ENCODE results near the gene CAMKK2.

CAMKK2 gene

DNA sequence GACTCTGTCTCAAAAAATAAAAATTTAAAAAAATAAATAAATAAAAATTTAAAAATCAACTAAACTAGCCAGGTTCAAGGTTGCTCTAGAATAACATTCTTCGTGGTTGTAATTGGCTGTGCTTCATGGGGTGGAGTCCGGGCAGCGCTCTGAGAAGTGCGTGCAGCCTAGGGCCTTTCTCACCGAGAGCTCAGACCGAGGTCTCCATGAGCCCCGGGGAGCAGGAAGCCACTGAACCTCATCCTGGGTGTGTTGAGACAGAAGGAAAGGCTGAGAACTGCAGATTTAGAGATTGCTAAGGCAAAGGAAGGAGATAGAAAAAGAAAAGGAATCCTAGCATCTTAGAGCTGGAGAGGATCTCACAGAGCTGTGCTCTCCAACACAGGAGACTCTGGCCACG lies 71.9 kb downstream of the CAMKK2 start:
- H3K27ac ChIP-seq, result no peak overlapping the region
- TF ChIP-seq, protein P1, sequence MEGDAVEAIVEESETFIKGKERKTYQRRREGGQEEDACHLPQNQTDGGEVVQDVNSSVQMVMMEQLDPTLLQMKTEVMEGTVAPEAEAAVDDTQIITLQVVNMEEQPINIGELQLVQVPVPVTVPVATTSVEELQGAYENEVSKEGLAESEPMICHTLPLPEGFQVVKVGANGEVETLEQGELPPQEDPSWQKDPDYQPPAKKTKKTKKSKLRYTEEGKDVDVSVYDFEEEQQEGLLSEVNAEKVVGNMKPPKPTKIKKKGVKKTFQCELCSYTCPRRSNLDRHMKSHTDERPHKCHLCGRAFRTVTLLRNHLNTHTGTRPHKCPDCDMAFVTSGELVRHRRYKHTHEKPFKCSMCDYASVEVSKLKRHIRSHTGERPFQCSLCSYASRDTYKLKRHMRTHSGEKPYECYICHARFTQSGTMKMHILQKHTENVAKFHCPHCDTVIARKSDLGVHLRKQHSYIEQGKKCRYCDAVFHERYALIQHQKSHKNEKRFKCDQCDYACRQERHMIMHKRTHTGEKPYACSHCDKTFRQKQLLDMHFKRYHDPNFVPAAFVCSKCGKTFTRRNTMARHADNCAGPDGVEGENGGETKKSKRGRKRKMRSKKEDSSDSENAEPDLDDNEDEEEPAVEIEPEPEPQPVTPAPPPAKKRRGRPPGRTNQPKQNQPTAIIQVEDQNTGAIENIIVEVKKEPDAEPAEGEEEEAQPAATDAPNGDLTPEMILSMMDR (IDR thresholded peaks at IDR 0.05; ENCODE audit: low read depth, low read length, missing control alignments), result no peak
- in situ Hi-C loops (cut with HindIII; ENCODE audit: low pct_ligation_motif_present, low sequenced_read_pairs), result no loop called here
- no peak for DNase-seq
- H3K4me3 ChIP-seq (ENCODE audit: low read depth, low read length), result no peak overlapping the region
- H3K36me3 ChIP-seq (replicated peaks), result no peaks in the 10 kb centered on the region
- no peaks in the 10 kb centered on the region for H3K27me3 ChIP-seq (replicated peaks)

DNA sequence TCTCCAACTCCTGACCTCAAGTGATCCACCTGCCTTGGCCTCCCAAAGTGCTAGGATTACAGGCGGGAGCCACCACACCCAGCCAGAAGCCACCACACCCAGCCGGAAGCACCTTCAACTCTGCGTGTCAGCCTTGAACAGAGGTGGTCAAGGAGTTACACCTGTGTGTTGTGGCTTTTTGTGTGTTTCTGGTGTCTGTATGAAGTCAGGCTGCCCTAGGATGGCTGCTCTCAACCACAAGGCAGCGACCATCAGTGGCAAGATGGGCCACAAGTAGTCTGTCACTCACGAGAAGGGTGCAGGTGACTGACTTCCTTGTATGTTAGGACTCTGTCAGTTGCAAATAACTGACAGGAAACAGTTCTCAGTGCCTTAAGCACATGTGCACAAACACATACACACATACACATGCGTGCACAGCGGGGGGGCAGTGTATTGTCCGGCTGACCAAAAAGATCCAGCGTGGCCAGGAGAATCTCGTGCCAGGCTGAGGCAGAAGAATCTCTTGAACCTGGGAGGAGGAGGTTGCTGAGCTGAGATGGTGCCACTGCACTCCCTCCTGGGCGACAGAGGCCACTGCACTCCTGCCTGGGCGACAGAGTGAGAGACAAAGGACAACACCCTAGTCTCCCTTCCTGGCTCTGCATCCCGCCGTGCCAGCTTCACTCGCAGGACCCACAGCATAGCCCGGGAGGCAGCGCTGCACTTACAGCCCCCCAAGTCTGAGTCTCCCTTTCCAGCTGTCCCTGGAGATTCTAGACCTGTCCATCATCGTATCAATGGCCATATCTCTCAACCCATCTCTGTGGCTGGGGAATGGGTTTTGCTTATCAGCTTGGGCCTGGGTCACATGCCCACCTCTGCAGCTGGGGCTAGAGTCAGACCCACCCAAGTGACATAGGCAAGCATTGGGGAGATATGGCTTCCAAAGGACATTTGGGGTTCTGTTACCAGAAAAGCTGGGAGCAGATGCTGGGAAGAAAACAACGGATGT lies 72.9 kb downstream of the CAMKK2 start:
- in situ Hi-C loops (cut with HindIII; ENCODE audit: low pct_ligation_motif_present, low sequenced_read_pairs), result no loop called here
- TF ChIP-seq, protein P1 (IDR thresholded peaks at IDR 0.05; ENCODE audit: low read depth, low read length, missing control alignments), result peak; percentile 62
- Histone ChIP-seq H3K27ac (no peak overlapping the region), H3K4me3 (ENCODE audit: low read depth, low read length) (no peak overlapping the region), H3K27me3 (replicated peaks) (no peaks in the 10 kb centered on the region), H3K36me3 (replicated peaks) (no peaks in the 10 kb centered on the region)
- peak; percentile 5 for DNase-seq

DNA sequence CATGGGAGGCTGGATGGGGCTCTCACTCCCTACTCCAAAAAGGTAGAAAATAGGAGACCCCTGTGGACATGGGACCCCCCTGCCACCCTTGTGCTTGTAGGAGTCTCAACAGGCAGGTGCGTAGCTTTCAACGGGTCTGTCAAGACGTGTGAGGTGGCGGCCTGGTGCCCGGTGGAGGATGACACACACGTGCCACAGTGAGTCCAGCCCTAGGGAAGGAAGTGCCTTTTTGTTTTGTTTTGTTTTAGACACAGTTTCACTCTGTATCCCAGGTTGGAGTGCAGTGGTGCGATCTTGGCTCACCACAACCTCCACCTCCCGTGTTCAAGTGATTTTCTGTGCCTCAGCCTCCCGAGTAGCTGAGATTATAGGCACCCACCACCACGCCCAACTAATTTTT lies 73.7 kb downstream of the CAMKK2 start:
- TF ChIP-seq, protein P1 (IDR thresholded peaks at IDR 0.05; ENCODE audit: low read depth, low read length, missing control alignments), result no peak
- no peaks in the 10 kb centered on the region for H3K36me3 ChIP-seq (replicated peaks)
- no peak for DNase-seq
- H3K27me3 ChIP-seq (replicated peaks), result no peaks in the 10 kb centered on the region
- in situ Hi-C loops (cut with HindIII; ENCODE audit: low pct_ligation_motif_present, low sequenced_read_pairs), result no loop called here
- no peak overlapping the region for H3K27ac ChIP-seq
- H3K4me3 ChIP-seq (ENCODE audit: low read depth, low read length), result no peak overlapping the region

DNA sequence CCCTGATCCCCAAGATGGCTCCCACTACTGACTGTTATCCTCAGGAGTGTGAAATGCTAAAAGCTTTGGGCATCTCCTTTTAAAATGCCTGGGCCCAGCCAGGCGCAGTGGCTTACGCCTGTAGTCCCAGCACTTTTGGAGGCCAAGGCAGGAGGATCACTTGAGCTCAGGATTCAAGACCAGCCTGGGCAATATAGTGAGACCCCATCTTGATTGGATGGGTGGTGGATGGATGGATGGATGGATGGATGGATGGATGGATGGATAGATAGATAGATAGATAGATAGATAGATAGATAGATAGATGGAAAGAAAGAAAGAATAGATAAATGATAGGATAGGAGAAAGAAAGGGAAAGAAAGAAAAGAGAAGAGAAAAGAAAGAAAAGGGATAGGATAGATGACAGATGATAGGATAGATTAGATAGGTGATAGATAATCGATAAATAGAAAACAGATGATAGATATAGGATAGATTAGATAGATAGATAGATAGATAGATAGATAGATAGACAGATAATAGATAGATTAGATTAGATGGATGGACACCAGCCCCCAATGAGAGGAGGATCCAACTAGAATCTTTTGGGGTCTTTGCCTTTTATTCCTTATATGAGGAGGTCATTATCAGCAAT lies 77.0 kb downstream of the CAMKK2 start:
- Histone ChIP-seq H3K27ac (no peak overlapping the region), H3K36me3 (replicated peaks) (no peaks in the 10 kb centered on the region), H3K27me3 (replicated peaks) (no peaks in the 10 kb centered on the region), H3K4me3 (ENCODE audit: low read depth, low read length) (no peak overlapping the region)
- DNase-seq, result no peak
- in situ Hi-C loops (cut with HindIII; ENCODE audit: low pct_ligation_motif_present, low sequenced_read_pairs), result no loop called here
- TF ChIP-seq, protein P1 (IDR thresholded peaks at IDR 0.05; ENCODE audit: low read depth, low read length, missing control alignments), result no peak

DNA sequence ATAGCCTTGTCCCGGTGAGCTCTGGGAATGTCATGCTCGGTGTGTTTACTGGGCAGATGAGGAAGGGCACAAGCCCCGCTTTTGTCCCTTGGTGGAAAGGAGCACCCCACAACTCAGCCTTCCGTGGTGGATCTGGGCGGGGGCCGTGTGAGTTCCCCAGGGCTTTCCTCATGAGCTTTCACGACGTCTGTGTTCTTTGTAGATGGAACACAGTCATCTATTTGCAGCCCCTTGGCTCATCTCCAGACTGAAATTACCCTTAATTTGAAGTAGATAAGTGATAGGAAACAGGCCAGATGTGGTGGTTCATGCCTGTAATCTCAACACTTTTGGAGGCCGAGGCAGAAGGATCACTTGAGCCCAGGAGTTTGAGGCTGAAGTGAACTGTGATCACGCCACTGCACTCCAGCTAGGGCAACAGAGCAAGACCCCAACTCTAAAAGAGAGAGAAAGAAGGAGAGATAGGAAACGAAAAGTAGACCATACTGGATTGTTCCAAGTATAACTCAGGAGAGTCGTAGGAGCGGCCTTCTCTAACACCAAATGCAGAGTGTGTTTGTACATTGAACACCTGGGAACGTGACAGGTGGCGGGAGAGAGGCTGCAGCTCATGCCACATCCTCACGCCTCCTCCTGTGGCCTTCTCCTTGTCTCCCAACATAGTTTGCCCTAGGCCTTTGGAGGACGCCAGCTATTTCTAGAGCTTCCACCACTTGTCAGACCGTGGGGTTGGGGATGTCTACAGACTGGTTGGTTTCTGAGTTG lies 77.7 kb downstream of the CAMKK2 start:
- DNase-seq, result no peak
- Histone ChIP-seq H3K27me3 (replicated peaks) (no peaks in the 10 kb centered on the region), H3K36me3 (replicated peaks) (no peaks in the 10 kb centered on the region), H3K4me3 (ENCODE audit: low read depth, low read length) (no peak overlapping the region), H3K27ac (no peak overlapping the region)
- in situ Hi-C loops (cut with HindIII; ENCODE audit: low pct_ligation_motif_present, low sequenced_read_pairs), result no loop called here
- TF ChIP-seq, protein P1 (IDR thresholded peaks at IDR 0.05; ENCODE audit: low read depth, low read length, missing control alignments), result no peak

Measured in brain microvascular endothelial cell (primary cell).